Fibroblast of lung (primary cell): ENCODE measurements around the gene KCNJ12. TPM values are rescaled to one million over a fixed set of nuclear protein-coding genes. Genes with fewer than 3 reads are reported as not detected.
"Not testable (repeated sequence)": the region's sequence is repeated elsewhere in the genome, so short reads cannot be mapped to it uniquely, and the experiment has no call there.

ENCODE experiments used
- DNase-seq, 2 donors: peaks; one replicate each; pipeline versions ENCODE4 v3.0.0 to v3.0.0-alpha.2; 2010; ENCODE audit warnings: low read depth in 2 of 2
- H2AFZ ChIP-seq: 2 replicates; pipeline ENCODE4 v1.5.1; 2012; ENCODE audit warnings: low read length, control low read depth, inconsistent platforms
- H3K27ac ChIP-seq: 2 replicates; pipeline ENCODE4 v1.5.1; 2011; ENCODE audit warnings: low read length, control low read depth; ENCODE audit not compliant: insufficient read depth
- H3K27me3 ChIP-seq: 2 replicates; pipeline ENCODE4 v1.5.1; 2011; ENCODE audit warnings: mild to moderate bottlenecking, low read length; ENCODE audit not compliant: control insufficient read depth, insufficient read depth
- H3K36me3 ChIP-seq: 2 replicates; pipeline ENCODE4 v1.5.1; 2011; ENCODE audit warnings: low read length; ENCODE audit not compliant: control insufficient read depth, insufficient read depth
- H3K4me1 ChIP-seq: 2 replicates; pipeline ENCODE4 v1.5.1; 2011; ENCODE audit warnings: low read length; ENCODE audit not compliant: control insufficient read depth, insufficient read depth; ENCODE audit errors: extremely low read depth
- H3K4me2 ChIP-seq: 2 replicates; pipeline ENCODE4 v1.5.1; 2011; ENCODE audit warnings: low read length, control low read depth; ENCODE audit not compliant: insufficient read depth; ENCODE audit errors: extremely low read depth
- H3K4me3 ChIP-seq, 4 experiments: fragments of 200-600 bp in 1 of 4; sonication (generic) in 1 of 4; replicated peaks in 1 of 4; 2 replicates each; pipeline ENCODE4 v1.5.1; 2011 to 2016; ENCODE audit warnings: low read length in 4 of 4, low read depth in 3 of 4, mild to moderate bottlenecking in 3 of 4, control low read depth in 2 of 4, inconsistent platforms in 1 of 4, mixed read lengths in 1 of 4; ENCODE audit not compliant: insufficient read depth in 1 of 4; ENCODE audit errors: control extremely low read depth in 1 of 4
- H3K79me2 ChIP-seq: 2 replicates; pipeline ENCODE4 v1.5.1; 2012; ENCODE audit warnings: mild to moderate bottlenecking, low read length, inconsistent platforms; ENCODE audit not compliant: control insufficient read depth, insufficient read depth
- H3K9ac ChIP-seq: 2 replicates; pipeline ENCODE4 v1.5.1; 2011; ENCODE audit warnings: mild to moderate bottlenecking, low read length, control low read depth; ENCODE audit not compliant: insufficient read depth
- H3K9me3 ChIP-seq: 2 replicates; pipeline ENCODE4 v1.5.1; 2012; ENCODE audit warnings: low read depth, low read length; ENCODE audit not compliant: control insufficient read depth, insufficient read depth
- H4K20me1 ChIP-seq: 2 replicates; pipeline ENCODE4 v1.5.1; 2011; ENCODE audit warnings: low read length; ENCODE audit not compliant: control insufficient read depth, insufficient read depth; ENCODE audit errors: extremely low read depth
- EZH2 ChIP-seq: IDR thresholded peaks from 2 replicates; pipeline ENCODE4 v1.5.1; 2012; ENCODE audit warnings: low read length, control low read depth, mild to moderate bottlenecking; ENCODE audit errors: missing control alignments
- polyA plus RNA-seq, 2 donors: library from polyadenylated mRNA; depleted of rRNA in 1 of 2; stranded (reverse) in 1 of 2; unstranded in 1 of 2; fragments of >200 nt; gene quantifications; 2 replicates each; pipeline ENCODE4 v1.2.1, GENCODE V29; 2011 to 2012; ENCODE audit warnings: missing spikeins in 1 of 2
- total RNA-seq: library from RNA; depleted of rRNA; stranded (reverse); fragments of >200 nt; gene quantifications from 2 replicates; pipeline ENCODE4 v1.2.1, GENCODE V29; 2014
- TF ChIP-seq, protein P1 (sequence below), 2 donors: IDR thresholded peaks in 1 of 2; conservative IDR thresholded peaks in 1 of 2; 1 replicate in 1 of 2; 2 replicates in 1 of 2; pipeline ENCODE4 v1.5.1; 2011 to 2012; ENCODE audit warnings: low read length in 2 of 2, control low read depth in 1 of 2, inconsistent platforms in 1 of 2, low read depth in 1 of 2, mild to moderate bottlenecking in 1 of 2

KCNJ12 gene
- total and polyA plus RNA-seq, 2 donors (not counting 1 experiment from before 2014, with no cell fraction given): 0.09 to 0.66 TPM

DNA sequence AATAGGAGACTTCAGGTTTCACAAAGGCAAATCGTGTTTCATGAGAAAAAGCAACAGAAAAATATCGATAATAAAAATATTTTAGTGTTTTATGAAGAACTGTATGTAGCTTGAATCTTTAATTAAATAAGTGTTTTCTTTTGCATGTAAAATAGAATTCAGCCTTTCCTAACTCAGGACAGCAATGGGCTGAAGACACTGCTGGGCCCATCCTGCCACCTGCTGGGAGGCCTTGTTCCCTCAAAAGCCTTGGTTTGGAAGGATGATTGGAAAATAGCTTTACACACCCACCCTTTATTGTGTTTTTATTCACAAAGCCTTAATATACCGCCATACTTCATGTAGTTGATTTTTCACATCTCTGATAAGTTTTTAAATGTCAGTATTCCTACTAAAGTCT is 73.7 kb downstream of the KCNJ12 start:
- H3K4me2 ChIP-seq, H3K27me3 ChIP-seq, H3K79me2 ChIP-seq, H3K27ac ChIP-seq, H2AFZ ChIP-seq, H3K4me3 ChIP-seq, H3K4me1 ChIP-seq, H4K20me1 ChIP-seq, H3K9ac ChIP-seq, H3K9me3 ChIP-seq, H3K36me3 ChIP-seq, DNase-seq: not testable (repeated sequence)
- TF ChIP-seq, protein P1, sequence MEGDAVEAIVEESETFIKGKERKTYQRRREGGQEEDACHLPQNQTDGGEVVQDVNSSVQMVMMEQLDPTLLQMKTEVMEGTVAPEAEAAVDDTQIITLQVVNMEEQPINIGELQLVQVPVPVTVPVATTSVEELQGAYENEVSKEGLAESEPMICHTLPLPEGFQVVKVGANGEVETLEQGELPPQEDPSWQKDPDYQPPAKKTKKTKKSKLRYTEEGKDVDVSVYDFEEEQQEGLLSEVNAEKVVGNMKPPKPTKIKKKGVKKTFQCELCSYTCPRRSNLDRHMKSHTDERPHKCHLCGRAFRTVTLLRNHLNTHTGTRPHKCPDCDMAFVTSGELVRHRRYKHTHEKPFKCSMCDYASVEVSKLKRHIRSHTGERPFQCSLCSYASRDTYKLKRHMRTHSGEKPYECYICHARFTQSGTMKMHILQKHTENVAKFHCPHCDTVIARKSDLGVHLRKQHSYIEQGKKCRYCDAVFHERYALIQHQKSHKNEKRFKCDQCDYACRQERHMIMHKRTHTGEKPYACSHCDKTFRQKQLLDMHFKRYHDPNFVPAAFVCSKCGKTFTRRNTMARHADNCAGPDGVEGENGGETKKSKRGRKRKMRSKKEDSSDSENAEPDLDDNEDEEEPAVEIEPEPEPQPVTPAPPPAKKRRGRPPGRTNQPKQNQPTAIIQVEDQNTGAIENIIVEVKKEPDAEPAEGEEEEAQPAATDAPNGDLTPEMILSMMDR (conservative IDR thresholded peaks at IDR 0.05 in 1 of 2, IDR thresholded peaks at IDR 0.05 in 1 of 2; ENCODE audit: low read depth in 1 of 2, low read length in 2 of 2): peak; percentile 21 to 24

DNA sequence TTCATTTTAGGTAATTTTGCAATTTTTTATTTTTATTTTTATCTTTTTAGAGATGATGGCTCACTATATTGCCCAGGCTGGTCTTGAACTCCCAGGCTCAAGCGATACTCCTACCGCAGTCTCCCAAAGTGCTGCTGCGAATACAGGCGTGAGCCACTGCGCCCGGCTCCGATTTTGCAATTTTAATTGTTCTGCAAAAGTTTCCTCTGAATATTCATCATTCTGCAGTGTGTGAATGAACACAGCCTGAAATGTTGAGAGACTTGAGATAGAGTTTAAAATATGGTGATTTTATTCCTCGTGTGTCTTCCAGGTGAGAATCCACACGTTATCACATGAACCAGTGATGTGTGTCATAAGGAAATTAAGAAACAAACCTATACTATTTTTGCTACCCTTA is 75.8 kb downstream of the KCNJ12 start:
- no peak for DNase-seq
- no peak overlapping the region for H3K4me2 ChIP-seq
- no peak for TF ChIP-seq EZH2
- TF ChIP-seq, protein P1 (conservative IDR thresholded peaks at IDR 0.05 in 1 of 2, IDR thresholded peaks at IDR 0.05 in 1 of 2; ENCODE audit: low read depth in 1 of 2, low read length in 2 of 2): no peak
- no peaks in the 10 kb centered on the region for H3K36me3 ChIP-seq
- no peaks in the 10 kb centered on the region for H4K20me1 ChIP-seq
- H3K4me3 ChIP-seq: no peak overlapping the region
- no peaks in the 10 kb centered on the region for H3K79me2 ChIP-seq
- no peak overlapping the region for H3K27ac ChIP-seq
- no peaks in the 10 kb centered on the region for H3K4me1 ChIP-seq
- peaks cover 3% of the 10 kb centered on the region for H3K27me3 ChIP-seq
- no peak overlapping the region for H2AFZ ChIP-seq
- H3K9me3 ChIP-seq: no peaks in the 10 kb centered on the region
- no peak overlapping the region for H3K9ac ChIP-seq

DNA sequence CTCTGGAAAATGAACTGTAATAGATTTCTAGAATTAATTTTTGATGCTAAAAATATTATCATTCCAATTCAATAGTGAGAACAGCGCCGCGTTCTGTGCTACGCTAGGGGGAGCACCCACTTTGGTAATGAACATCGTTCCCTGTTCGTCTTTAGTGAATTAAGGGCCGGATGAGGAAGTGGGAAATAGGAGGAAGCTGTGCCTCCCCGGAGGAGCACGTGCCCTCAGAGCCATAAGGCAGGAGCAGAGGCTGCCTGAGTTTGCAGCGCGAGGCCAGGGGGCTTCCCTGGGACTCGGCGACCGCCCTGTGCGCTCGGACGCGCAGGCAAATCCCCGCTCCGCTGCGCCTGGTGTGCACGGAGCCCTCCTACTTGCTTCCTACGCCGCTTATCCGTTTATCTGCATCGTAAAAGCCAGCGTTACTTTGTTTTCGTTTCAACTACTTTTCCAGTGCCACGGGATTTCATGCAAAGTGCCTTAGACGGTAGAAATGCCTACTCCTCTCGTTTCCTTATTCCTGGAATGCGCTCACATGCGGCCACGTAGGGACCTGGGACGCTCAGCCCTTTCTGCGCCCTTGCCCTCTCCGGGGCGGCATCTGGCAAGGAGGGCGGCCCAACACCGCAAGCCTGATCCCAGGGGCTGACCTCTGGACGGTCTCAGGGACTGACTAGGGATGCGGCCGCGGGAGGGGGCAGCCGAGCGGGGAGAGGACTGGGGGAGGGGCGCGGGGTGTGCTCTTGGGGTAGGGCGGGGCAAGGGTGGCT is 76.4 kb downstream of the KCNJ12 start:
- TF ChIP-seq, protein P1 (conservative IDR thresholded peaks at IDR 0.05 in 1 of 2, IDR thresholded peaks at IDR 0.05 in 1 of 2; ENCODE audit: low read depth in 1 of 2, low read length in 2 of 2): peak; percentile 52 to 78
- TF ChIP-seq EZH2: no peak
- Histone ChIP-seq H3K79me2 (no peaks in the 10 kb centered on the region), H3K4me2 (peak overlapping the region; percentile 44), H2AFZ (peak overlapping the region; percentile 70), H3K27me3 (peaks cover 3% of the 10 kb centered on the region), H4K20me1 (no peaks in the 10 kb centered on the region), H3K27ac (no peak overlapping the region), H3K4me1 (no peaks in the 10 kb centered on the region), H3K9me3 (no peaks in the 10 kb centered on the region), H3K36me3 (no peaks in the 10 kb centered on the region), H3K9ac (no peak overlapping the region), H3K4me3 (peak overlapping the region in 3 of 4 experiments; percentile 4 to 22 (median 13))
- DNase-seq: peak; percentile 68 to 86
